M059J (cell line): Measurements from ENCODE around the gene UBE2V1. TPM values are rescaled to one million over a fixed set of nuclear protein-coding genes. Genes with fewer than 3 reads are reported as not detected.
"Not testable (repeated sequence)": the region's sequence is repeated elsewhere in the genome, so short reads cannot be mapped to it uniquely, and the experiment has no call there.

Source experiments
- DNase-seq: peaks from one replicate; pipeline ENCODE4 v3.0.0-alpha.2; 2012; ENCODE audit warnings: low read depth
- total RNA-seq: library from RNA; depleted of rRNA; stranded (reverse); fragments of >200 nt; shearing (Covaris generic); gene quantifications from 2 replicates; pipeline ENCODE4 v1.2.3, GENCODE V29; 2014

UBE2V1 gene
- total RNA-seq, 1 experiment from 2014 or later: 135 TPM

GRCh38 chr20:50115591-50116367 lies 2.8 kb upstream of the UBE2V1 start:
- DNase-seq: peak; percentile 98

GRCh38 chr20:50115041-50115512 lies 2.1 kb upstream of the UBE2V1 start:
- no peak for DNase-seq

GRCh38 chr20:50113420-50114224 lies 672 bp upstream of the UBE2V1 start:
- no peak for DNase-seq

GRCh38 chr20:50111829-50112495 lies 988 bp downstream of the UBE2V1 start:
- DNase-seq: no peak

GRCh38 chr20:50111120-50111828 lies 1.7 kb downstream of the UBE2V1 start:
- DNase-seq: peak; percentile 87

GRCh38 chr20:50110141-50111047 lies 2.6 kb downstream of the UBE2V1 start:
- DNase-seq: peak; percentile 97

- DNase-seq: peak; percentile 60
Measured at GRCh38 chr20:50108556-50109235, 4.3 kb downstream of the UBE2V1 start.

GRCh38 chr20:50107796-50108331 lies 5.1 kb downstream of the UBE2V1 start:
- DNase-seq: no peak

GRCh38 chr20:50107086-50107660 lies 5.8 kb downstream of the UBE2V1 start:
- no peak for DNase-seq

- not testable (repeated sequence) for DNase-seq
Measured at GRCh38 chr20:50106669-50107068, 6.3 kb downstream of the UBE2V1 start.

- peak; percentile 90 for DNase-seq
Measured at GRCh38 chr20:50103464-50104107, 9.4 kb downstream of the UBE2V1 start.

- DNase-seq: not testable (repeated sequence)
Measured at GRCh38 chr20:50102551-50102950, 10.4 kb downstream of the UBE2V1 start.

GRCh38 chr20:50101887-50102286 lies 11.1 kb downstream of the UBE2V1 start:
- no peak for DNase-seq

- no peak for DNase-seq
Measured at GRCh38 chr20:50101281-50101680, 11.7 kb downstream of the UBE2V1 start.

GRCh38 chr20:50100552-50100951 lies 12.4 kb downstream of the UBE2V1 start:
- DNase-seq: no peak

- DNase-seq: no peak
Measured at GRCh38 chr20:50099565-50099991, 13.4 kb downstream of the UBE2V1 start.

- DNase-seq: no peak
Measured at GRCh38 chr20:50099113-50099512, 13.8 kb downstream of the UBE2V1 start.

GRCh38 chr20:50098259-50098658 lies 14.7 kb downstream of the UBE2V1 start:
- DNase-seq: no peak

- no peak for DNase-seq
Measured at GRCh38 chr20:50097843-50098242, 15.1 kb downstream of the UBE2V1 start.
